HG03066 (cell line): ENCODE data around the gene VSTM2A.
A peak's percentile ranks its signal among the peaks of the same experiment; 100 is the strongest.

Source experiments
- ATAC-seq: cut with Tn5 transposase; IDR thresholded peaks from one replicate; pipeline ENCODE4 v1.9.1; 2021; ENCODE audit warnings: low read depth; ENCODE audit not compliant: unreplicated experiment

The VSTM2A gene

DNA sequence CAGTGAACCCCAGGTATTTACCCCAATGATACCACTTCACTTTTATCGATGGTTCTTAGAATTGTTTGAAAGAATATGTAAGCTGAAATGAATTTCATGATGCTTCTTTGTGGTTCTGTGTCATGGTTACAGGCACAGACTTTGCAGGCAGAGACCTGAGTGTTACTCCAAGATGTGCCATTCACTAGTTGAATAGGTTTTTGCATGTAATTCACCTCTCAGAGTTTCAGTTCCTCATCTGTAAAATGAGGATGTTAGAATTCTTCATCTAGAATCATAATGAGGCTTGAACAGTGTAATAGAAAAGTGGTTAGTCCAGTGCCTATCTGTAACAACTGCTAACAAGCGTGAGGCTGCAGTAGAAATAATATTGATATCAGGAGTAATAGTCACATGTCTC, 54.6 kb downstream of the VSTM2A start:
- ATAC-seq = peak; percentile 89

DNA sequence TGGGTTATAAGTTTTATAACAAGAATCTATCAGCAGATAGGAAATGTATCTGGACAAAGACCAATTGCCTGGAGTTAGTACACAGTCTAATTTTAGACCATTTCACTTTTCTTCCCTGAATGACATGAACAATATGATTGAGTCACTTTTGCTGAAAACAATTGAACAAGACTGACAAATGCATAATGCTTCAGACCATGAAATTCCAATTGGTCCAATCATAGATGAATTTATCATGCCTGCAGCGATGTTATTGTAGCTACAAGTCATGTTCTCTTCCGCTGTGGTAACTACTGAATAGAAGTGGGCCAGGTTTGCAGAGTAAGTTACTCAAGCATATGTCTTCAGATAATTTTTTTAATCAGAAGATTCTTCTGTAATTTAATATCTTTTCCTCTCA, 73.4 kb downstream of the VSTM2A start:
- no peak for ATAC-seq
